Endothelial cell of hepatic sinusoid (primary cell): Measurements from ENCODE around the gene PLAC8.
"Not testable (repeated sequence)": the region's sequence is repeated elsewhere in the genome, so short reads cannot be mapped to it uniquely, and the experiment has no call there.

Experiments
- in situ Hi-C: cut with HindIII; loops from 2 replicates; pipeline ENCODE4 v1.10.0; 2017; ENCODE audit warnings: low sequenced_read_pairs

The PLAC8 gene

GRCh38 chr4:83074086-83074704 is 40.3 kb downstream of the PLAC8 start:
- in situ Hi-C loops = no loop called here

DNA sequence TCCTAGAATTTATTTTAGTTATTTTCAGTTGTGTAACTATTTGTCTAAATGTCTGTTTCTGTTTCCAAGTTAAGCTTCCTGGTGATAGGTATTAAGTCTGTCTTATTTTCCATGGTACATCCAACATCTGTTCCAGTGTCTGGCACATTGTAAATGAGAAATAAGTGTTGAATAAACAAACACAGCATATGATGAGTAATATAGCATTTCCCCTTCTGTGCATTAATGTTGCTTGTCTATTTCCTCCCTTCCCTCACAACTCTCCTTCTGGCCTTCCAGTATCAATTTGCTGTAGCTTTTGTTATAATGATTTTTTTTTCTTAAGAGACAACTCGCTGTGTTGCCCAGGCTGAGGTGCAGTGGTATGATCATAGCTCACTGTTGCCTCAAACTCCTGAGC is 43.4 kb downstream of the PLAC8 start:
- in situ Hi-C loops = no loop called here

- in situ Hi-C loops = no loop called here
Observed at GRCh38 chr4:83067058-83067639, 47.4 kb downstream of the PLAC8 start.

DNA sequence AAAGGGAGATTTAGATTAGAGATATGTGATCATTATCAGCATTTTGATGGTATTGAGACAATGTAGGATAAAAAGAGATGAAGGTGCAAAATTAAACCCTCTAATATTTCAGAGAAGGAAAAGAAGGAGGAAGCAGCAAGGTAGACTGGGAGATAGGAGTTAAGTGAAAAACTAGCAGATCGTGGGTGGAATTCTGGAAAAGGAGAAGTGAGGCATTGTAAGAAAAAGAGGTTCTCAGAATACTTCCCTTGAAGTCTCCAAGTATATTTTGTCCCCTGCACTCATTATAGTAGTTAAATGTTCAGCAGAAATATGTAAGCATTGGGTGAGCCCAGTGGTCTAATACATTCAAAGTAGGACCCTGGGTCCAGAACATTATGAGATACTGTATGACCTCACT is 49.3 kb downstream of the PLAC8 start:
- in situ Hi-C loops = no loop called here

- in situ Hi-C loops = no loop called here
Observed at GRCh38 chr4:83062739-83063138, 51.8 kb downstream of the PLAC8 start.

GRCh38 chr4:83054928-83055327 is 59.6 kb downstream of the PLAC8 start:
- in situ Hi-C loops = no loop called here

DNA sequence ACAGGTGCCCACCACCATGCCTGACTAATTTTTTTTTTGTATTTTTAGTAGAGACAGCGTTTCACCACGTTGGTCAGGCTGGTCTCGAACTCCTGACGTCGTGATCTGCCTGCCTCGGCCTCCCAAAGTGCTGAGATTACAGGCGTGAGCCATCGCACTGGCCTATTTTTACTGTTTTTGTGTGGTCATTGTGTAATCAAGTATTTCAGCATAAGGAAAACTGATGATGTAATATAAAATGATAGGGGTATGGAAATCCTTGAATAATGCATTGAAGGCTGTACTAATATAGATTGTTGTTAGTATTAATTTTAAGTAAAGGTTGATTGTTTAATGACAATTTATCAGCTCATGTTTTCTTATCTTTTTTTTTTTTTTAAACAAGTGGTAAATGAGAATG is 65.7 kb downstream of the PLAC8 start:
- in situ Hi-C loops = not testable (repeated sequence)

GRCh38 chr4:83046693-83047473 is 67.6 kb downstream of the PLAC8 start:
- in situ Hi-C loops = no loop called here

GRCh38 chr4:83043801-83044407 is 70.6 kb downstream of the PLAC8 start:
- in situ Hi-C loops = no loop called here

DNA sequence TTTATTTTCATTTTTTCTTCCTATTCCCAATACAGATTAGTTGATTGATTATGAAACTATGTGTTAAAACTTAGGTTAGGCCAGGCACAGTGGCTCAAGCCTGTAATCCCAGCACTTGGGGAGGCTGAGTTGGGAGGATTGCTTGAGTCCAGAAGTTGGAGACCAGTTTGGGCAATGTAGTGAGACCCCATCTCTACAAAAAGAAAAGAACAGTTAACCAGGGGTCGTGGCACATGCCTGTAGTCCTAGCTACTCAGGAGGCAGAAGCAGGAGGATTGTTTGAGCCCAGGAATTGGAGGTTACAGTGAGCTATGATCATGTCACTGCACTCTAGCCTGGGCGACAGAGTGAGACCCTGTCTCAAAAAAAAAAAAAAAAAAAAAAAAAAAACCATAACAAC is 71.4 kb downstream of the PLAC8 start:
- in situ Hi-C loops = not testable (repeated sequence)

- in situ Hi-C loops = no loop called here
Observed at GRCh38 chr4:83040269-83040668, 74.3 kb downstream of the PLAC8 start.
